Measurements from ENCODE around the gene ETFBKMT.
A peak's percentile ranks its signal among the peaks of the same experiment; 100 is the strongest.
"Not testable (repeated sequence)": the region's sequence is repeated elsewhere in the genome, so short reads cannot be mapped to it uniquely, and the experiment has no call there.

The ETFBKMT gene

DNA sequence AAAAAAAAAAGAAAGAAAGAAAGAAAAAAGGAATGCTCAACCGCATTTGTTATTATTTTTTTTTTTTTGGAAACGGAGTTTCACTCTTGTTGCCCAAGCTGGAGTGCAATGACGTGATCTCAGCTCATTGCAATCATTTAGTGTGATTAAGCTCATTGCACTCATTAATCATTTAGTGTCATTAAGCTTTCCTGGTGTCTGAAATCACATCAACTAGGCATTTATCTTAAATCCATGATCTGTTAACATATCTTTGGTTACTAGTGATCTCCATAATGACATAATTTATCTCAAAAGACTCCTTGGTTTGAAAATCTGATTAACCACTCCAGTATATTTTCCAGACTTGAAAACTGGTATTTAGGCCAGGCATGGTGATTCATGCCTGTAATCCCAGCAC is 26.3 kb downstream of the ETFBKMT start:
- TF ChIP-seq CTCF (IDR thresholded peaks at IDR 0.05) = no peak
- peaks cover 2% of the 10 kb centered on the region for H3K36me3 ChIP-seq (ENCODE audit: control insufficient read depth, insufficient read depth, low read length)

GRCh38 chr12:31687101-31687527 is 27.6 kb downstream of the ETFBKMT start:
- no peak overlapping the region for H3K4me2 ChIP-seq (ENCODE audit: low read length)
- no peaks in the 10 kb centered on the region for H3K9me3 ChIP-seq (ENCODE audit: control insufficient read depth, low read length)
- H3K36me3 ChIP-seq (ENCODE audit: control insufficient read depth, insufficient read depth, low read length) = no peaks in the 10 kb centered on the region
- H3K4me1 ChIP-seq = no peaks in the 10 kb centered on the region
- no peak overlapping the region for H3K27ac ChIP-seq
- no peaks in the 10 kb centered on the region for H3K27me3 ChIP-seq (ENCODE audit: control insufficient read depth, insufficient read depth, low read length)
- no peak overlapping the region for H3K9ac ChIP-seq
- no peaks in the 10 kb centered on the region for H3K79me2 ChIP-seq
- no peak overlapping the region for H2AFZ ChIP-seq
- H3K4me3 ChIP-seq (ENCODE audit: low read depth, low read length) = no peak overlapping the region
- TF ChIP-seq CTCF (IDR thresholded peaks at IDR 0.05) = no peak

More for the DNA sequence above, 26.3 kb downstream of the ETFBKMT start:
- Histone ChIP-seq H3K4me1 (no peaks in the 10 kb centered on the region), H3K4me2 (ENCODE audit: low read length) (no peak overlapping the region), H3K27me3 (ENCODE audit: control insufficient read depth, insufficient read depth, low read length) (no peaks in the 10 kb centered on the region), H3K9ac (no peak overlapping the region), H3K9me3 (ENCODE audit: control insufficient read depth, low read length) (no peaks in the 10 kb centered on the region), H3K79me2 (no peaks in the 10 kb centered on the region), H3K4me3 (ENCODE audit: low read depth, low read length) (no peak overlapping the region), H3K27ac (no peak overlapping the region), H2AFZ (no peak overlapping the region)

DNA sequence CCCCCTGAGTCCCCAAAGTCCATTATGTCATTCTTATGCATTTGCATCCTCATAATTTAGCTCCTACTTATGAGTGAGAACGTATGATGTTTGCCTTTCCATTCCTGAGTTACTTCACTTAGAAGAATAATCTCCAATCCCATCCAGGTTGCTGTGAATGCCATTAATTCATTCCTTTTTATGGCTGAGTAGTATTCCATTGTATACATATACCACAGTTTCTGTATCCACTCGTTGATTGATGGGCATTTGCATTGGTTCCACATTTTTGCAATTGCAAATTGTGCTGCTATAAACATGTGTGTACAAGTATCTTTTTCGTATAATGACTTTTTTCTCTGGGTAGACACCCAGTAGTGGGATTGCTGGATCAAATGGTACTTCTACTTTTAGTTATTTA is 30.4 kb downstream of the ETFBKMT start:
- H3K36me3 ChIP-seq (ENCODE audit: control insufficient read depth, insufficient read depth, low read length); H2AFZ ChIP-seq; H3K4me2 ChIP-seq (ENCODE audit: low read length); H3K27ac ChIP-seq; H3K27me3 ChIP-seq (ENCODE audit: control insufficient read depth, insufficient read depth, low read length); H3K4me3 ChIP-seq (ENCODE audit: low read depth, low read length); H3K4me1 ChIP-seq; H3K9ac ChIP-seq; H3K9me3 ChIP-seq (ENCODE audit: control insufficient read depth, low read length); H3K79me2 ChIP-seq: not testable (repeated sequence)

- H3K36me3 ChIP-seq (ENCODE audit: control insufficient read depth, insufficient read depth, low read length) = no peaks in the 10 kb centered on the region
- H3K27ac ChIP-seq = no peak overlapping the region
- no peaks in the 10 kb centered on the region for H3K4me1 ChIP-seq
- H2AFZ ChIP-seq = no peak overlapping the region
- peak; percentile 38 for TF ChIP-seq CTCF (IDR thresholded peaks at IDR 0.05)
- no peaks in the 10 kb centered on the region for H3K27me3 ChIP-seq (ENCODE audit: control insufficient read depth, insufficient read depth, low read length)
- no peak overlapping the region for H3K4me2 ChIP-seq (ENCODE audit: low read length)
- no peaks in the 10 kb centered on the region for H3K79me2 ChIP-seq
- no peak overlapping the region for H3K4me3 ChIP-seq (ENCODE audit: low read depth, low read length)
- no peaks in the 10 kb centered on the region for H3K9me3 ChIP-seq (ENCODE audit: control insufficient read depth, low read length)
- H3K9ac ChIP-seq = no peak overlapping the region
Measured at GRCh38 chr12:31702047-31702446, 42.6 kb downstream of the ETFBKMT start.

GRCh38 chr12:31705621-31706020 is 46.1 kb downstream of the ETFBKMT start:
- no peak overlapping the region for H2AFZ ChIP-seq
- H3K4me1 ChIP-seq = no peaks in the 10 kb centered on the region
- H3K36me3 ChIP-seq (ENCODE audit: control insufficient read depth, insufficient read depth, low read length) = no peaks in the 10 kb centered on the region
- no peak overlapping the region for H3K9ac ChIP-seq
- no peaks in the 10 kb centered on the region for H3K79me2 ChIP-seq
- no peak for TF ChIP-seq CTCF (IDR thresholded peaks at IDR 0.05)
- H3K4me3 ChIP-seq (ENCODE audit: low read depth, low read length) = no peak overlapping the region
- no peaks in the 10 kb centered on the region for H3K9me3 ChIP-seq (ENCODE audit: control insufficient read depth, low read length)
- no peaks in the 10 kb centered on the region for H3K27me3 ChIP-seq (ENCODE audit: control insufficient read depth, insufficient read depth, low read length)
- no peak overlapping the region for H3K4me2 ChIP-seq (ENCODE audit: low read length)
- H3K27ac ChIP-seq = no peak overlapping the region

GRCh38 chr12:31708118-31708517 is 48.6 kb downstream of the ETFBKMT start:
- H3K9ac ChIP-seq; H2AFZ ChIP-seq; H3K4me3 ChIP-seq (ENCODE audit: low read depth, low read length); H3K27me3 ChIP-seq (ENCODE audit: control insufficient read depth, insufficient read depth, low read length); H3K9me3 ChIP-seq (ENCODE audit: control insufficient read depth, low read length); H3K79me2 ChIP-seq; H3K4me1 ChIP-seq; H3K4me2 ChIP-seq (ENCODE audit: low read length); H3K27ac ChIP-seq; H3K36me3 ChIP-seq (ENCODE audit: control insufficient read depth, insufficient read depth, low read length): not testable (repeated sequence)
